ENCODE data around the gene PRDM15.

PRDM15 gene

GRCh38 chr21:41821756-41822431 lies 57.2 kb downstream of the PRDM15 start:
- DNase-seq, result no peak

- no peak for DNase-seq
These were observed 57.9 kb downstream of the PRDM15 start for GRCh38 chr21:41821081-41821755.

GRCh38 chr21:41820384-41821080 lies 58.6 kb downstream of the PRDM15 start:
- DNase-seq, result no peak

- DNase-seq, result no peak
These were observed 59.3 kb downstream of the PRDM15 start for GRCh38 chr21:41819856-41820281.

GRCh38 chr21:41819236-41819855 lies 59.8 kb downstream of the PRDM15 start:
- no peak for DNase-seq

- DNase-seq, result no peak
These were observed 61.0 kb downstream of the PRDM15 start for GRCh38 chr21:41817877-41818855.

GRCh38 chr21:41817228-41817627 lies 61.9 kb downstream of the PRDM15 start:
- DNase-seq, result peak; percentile 25

GRCh38 chr21:41816583-41817165 lies 62.5 kb downstream of the PRDM15 start:
- DNase-seq, result no peak

GRCh38 chr21:41815652-41816582 lies 63.2 kb downstream of the PRDM15 start:
- no peak for DNase-seq

GRCh38 chr21:41813226-41813625 lies 65.9 kb downstream of the PRDM15 start:
- no peak for DNase-seq

GRCh38 chr21:41812679-41813078 lies 66.5 kb downstream of the PRDM15 start:
- no peak for DNase-seq

GRCh38 chr21:41810597-41810932 lies 68.6 kb downstream of the PRDM15 start:
- no peak for DNase-seq

GRCh38 chr21:41809891-41810596 lies 69.1 kb downstream of the PRDM15 start:
- DNase-seq, result no peak

GRCh38 chr21:41808846-41809245 lies 70.3 kb downstream of the PRDM15 start:
- no peak for DNase-seq

- no peak for DNase-seq
These were observed 71.0 kb downstream of the PRDM15 start for GRCh38 chr21:41808094-41808493.

- no peak for DNase-seq
These were observed 72.4 kb downstream of the PRDM15 start for GRCh38 chr21:41806773-41807172.

GRCh38 chr21:41805643-41806042 lies 73.5 kb downstream of the PRDM15 start:
- no peak for DNase-seq

GRCh38 chr21:41805038-41805437 lies 74.1 kb downstream of the PRDM15 start:
- no peak for DNase-seq

- DNase-seq, result no peak
These were observed 74.8 kb downstream of the PRDM15 start for GRCh38 chr21:41804381-41804780.

GRCh38 chr21:41803316-41803715 lies 75.8 kb downstream of the PRDM15 start:
- no peak for DNase-seq
